AG04450 (cell line): ENCODE data around the gene UTF1. TPM values are rescaled to one million over a fixed set of nuclear protein-coding genes. Genes with fewer than 3 reads are reported as not detected.
"Not testable (repeated sequence)": the region's sequence is repeated elsewhere in the genome, so short reads cannot be mapped to it uniquely, and the experiment has no call there.

Experiments used
- CTCF ChIA-PET: fragments of 300-600, 350-600 bp; formaldehyde crosslinking; extraction: SDS; loops from one replicate; lab custom pipeline; 2022; ENCODE audit warnings: antibody characterized with exemption, inconsistent platforms; lab: Charles Lee
- POLR2A ChIA-PET: fragments of 350-600 bp; formaldehyde crosslinking; extraction: SDS; loops from one replicate; lab custom pipeline; 2021; ENCODE audit warnings: antibody characterized with exemption, inconsistent platforms; lab: Yijun Ruan, JAX
- DNase-seq: peaks from one replicate; pipeline ENCODE4 v3.0.0-alpha.2; 2011; ENCODE audit warnings: low read depth, low spot score
- H3K27ac ChIP-seq: one replicate; pipeline ENCODE4 v1.5.1; 2012; ENCODE audit warnings: low read depth, low read length, control low read depth
- H3K27me3 ChIP-seq: one replicate; pipeline ENCODE4 v1.6.0; 2012; ENCODE audit warnings: low read length; ENCODE audit not compliant: control insufficient read depth, insufficient read depth
- H3K4me3 ChIP-seq: 2 replicates; pipeline ENCODE4 v1.5.1; 2011; ENCODE audit warnings: mild to moderate bottlenecking, low read depth, low read length, control low read depth
- H3K9me3 ChIP-seq: 2 replicates; pipeline ENCODE4 v1.5.1; 2012; ENCODE audit warnings: low read length; ENCODE audit not compliant: control insufficient read depth, insufficient read depth
- CTCF ChIP-seq: IDR thresholded peaks from 2 replicates; pipeline ENCODE4 v1.5.1; 2011; ENCODE audit warnings: low read depth, low read length, control low read depth, inconsistent platforms
- polyA plus RNA-seq: library from polyadenylated mRNA; depleted of rRNA; stranded (reverse); fragments of >200 nt; gene quantifications from 2 replicates; pipeline ENCODE4 v1.2.3, GENCODE V29; 2011

Gene UTF1
- polyA plus RNA-seq, 1 experiment = not detected

DNA sequence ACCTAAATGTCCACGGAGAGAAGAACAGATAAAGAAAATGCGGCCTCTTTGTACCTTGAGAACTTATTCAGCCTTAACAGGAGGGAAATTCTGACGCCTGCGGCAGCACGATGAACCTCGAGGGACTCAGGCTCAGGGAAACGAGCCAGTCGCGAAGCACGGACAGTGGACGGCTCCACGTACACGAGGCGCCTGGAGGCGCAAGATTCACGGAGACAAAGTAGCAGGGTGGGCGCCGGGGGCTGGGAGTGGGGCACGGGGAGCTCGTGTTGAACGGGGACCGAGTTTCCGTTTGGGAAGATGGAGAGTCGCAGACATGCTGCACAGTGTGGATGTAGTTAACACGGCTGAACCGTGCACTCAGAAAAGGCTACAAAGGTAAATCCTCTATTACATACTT lies 13.2 kb upstream of the UTF1 start:
- H3K4me3 ChIP-seq = no peak overlapping the region
- H3K27me3 ChIP-seq = no peaks in the 10 kb centered on the region
- ChIA-PET CTCF (no interaction called here), POLR2A (no interaction called here)
- H3K9me3 ChIP-seq = peaks cover 74% of the 10 kb centered on the region
- TF ChIP-seq CTCF = no peak
- H3K27ac ChIP-seq = no peak overlapping the region
- DNase-seq = no peak

DNA sequence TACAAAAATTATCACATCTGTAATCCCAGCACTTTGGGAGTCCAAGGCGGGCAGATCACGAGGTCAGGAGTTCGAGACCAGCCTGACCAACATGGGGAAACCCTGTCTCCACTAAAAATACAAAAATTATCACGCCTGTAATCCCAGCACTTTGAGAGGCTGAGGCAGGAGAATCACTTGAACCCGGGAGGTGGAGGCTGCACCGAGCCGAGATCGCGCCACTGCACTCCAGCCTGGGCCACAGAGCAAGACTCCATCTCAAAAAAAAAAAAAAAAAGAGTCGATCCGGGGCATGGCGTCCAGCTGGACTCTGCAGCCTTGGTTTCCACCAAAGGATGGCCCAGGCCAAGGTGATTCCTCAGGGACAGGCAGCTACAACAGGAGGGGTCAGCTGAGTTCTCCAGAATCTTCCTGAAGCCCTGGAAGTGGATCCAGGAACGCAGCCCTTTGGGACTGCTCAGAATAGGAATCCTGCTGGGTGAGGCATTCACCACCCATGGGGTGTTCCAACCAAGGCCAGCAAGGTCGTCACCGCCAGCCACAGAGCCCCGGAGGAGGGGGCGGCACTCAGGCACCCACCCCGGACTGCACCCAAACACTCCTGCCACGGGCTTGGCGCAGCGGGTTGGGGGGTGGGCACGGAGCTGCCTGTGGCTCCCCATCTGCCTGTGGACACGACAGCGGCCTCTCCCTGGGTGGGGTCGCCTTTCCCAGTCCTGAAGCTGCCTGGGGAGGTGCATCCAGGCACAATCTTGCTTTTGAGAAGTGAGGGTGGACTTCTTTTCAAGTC lies 12.0 kb upstream of the UTF1 start:
- TF ChIP-seq CTCF = no peak
- ChIA-PET POLR2A (no interaction called here), CTCF (no interaction called here)
- Histone ChIP-seq H3K27ac (no peak overlapping the region), H3K9me3 (peaks cover 62% of the 10 kb centered on the region), H3K27me3 (no peaks in the 10 kb centered on the region), H3K4me3 (no peak overlapping the region)
- no peak for DNase-seq

GRCh38 chr10:133218891-133219290 lies 11.1 kb upstream of the UTF1 start:
- CTCF ChIA-PET = no interaction called here
- no peak overlapping the region for H3K4me3 ChIP-seq

DNA sequence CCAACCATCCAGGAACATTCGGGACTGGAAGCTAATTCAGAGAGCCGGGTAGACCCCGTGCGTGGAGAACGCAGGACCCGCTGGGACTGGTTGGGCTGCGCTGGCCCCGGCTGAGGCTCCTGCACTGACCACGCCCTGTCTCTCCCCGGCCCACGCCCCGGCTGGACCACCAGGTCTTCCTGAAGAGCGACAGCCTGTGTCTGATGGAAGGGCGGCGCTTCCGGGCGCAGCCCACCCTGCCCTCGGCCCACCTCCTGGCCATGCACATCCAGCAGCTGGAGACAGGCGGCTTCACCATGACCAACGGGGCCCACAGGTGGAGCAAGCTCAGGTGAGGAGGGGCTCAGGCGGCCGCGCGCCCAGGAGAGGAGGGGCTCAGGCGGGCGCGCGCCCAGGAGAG lies 10.2 kb upstream of the UTF1 start:
- POLR2A ChIA-PET = no interaction called here
- no peak for TF ChIP-seq CTCF
- peaks cover 2% of the 10 kb centered on the region for H3K27me3 ChIP-seq
- CTCF ChIA-PET = no interaction called here
- no peak overlapping the region for H3K4me3 ChIP-seq
- no peak overlapping the region for H3K27ac ChIP-seq
- peaks cover 44% of the 10 kb centered on the region for H3K9me3 ChIP-seq
- no peak for DNase-seq

More at GRCh38 chr10:133218891-133219290, 11.1 kb upstream of the UTF1 start:
- no peak for TF ChIP-seq CTCF
- Histone ChIP-seq H3K27ac (no peak overlapping the region), H3K27me3 (no peaks in the 10 kb centered on the region), H3K9me3 (peaks cover 53% of the 10 kb centered on the region)
- no peak for DNase-seq
- POLR2A ChIA-PET = no interaction called here

DNA sequence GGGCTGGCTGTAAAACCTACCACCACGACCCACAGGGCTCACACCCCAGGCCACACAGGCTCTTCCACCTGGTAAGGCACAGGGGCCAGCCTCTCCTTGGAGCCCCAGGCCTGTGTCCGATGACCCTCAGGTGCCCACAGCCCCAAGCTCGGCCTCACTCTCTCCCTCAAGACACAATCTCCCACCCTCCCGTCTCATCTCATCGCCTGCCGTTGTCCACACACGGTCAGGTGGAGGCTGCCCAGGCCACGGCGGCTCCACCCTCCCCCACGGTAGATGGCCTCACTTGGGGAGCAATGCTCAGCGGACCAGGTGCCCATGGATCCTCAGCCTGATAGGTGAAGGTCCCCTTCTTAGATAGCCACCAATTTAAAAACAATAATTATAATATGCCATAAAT lies 8.7 kb upstream of the UTF1 start:
- no peak overlapping the region for H3K4me3 ChIP-seq
- no peak for DNase-seq
- no peak overlapping the region for H3K27ac ChIP-seq
- POLR2A ChIA-PET = no interaction called here
- CTCF ChIA-PET = no interaction called here
- H3K9me3 ChIP-seq = peaks cover 36% of the 10 kb centered on the region; the same call in 1 of the 2 replicates
- no peak for TF ChIP-seq CTCF
- peaks cover 2% of the 10 kb centered on the region for H3K27me3 ChIP-seq

DNA sequence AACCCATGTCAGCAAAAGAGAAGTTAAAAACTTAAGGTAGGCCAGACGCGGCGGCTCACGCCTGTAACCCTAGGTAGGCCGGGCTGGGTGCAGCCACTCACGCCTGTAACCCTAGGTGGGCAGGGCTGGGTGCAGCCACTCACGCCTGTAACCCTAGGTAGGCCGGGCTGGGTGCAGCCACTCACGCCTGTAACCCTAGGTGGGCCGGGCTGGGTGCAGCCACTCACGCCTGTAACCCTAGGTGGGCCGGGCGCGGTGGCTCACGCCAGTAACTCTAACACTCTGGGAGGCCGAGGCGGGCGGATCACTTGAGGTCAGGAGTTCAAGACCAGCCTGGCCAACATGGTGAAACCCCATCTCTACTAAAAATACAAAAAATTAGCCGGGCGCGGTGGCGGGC lies 8.3 kb upstream of the UTF1 start:
- H3K27ac ChIP-seq, H3K27me3 ChIP-seq, POLR2A ChIA-PET, CTCF ChIA-PET, H3K4me3 ChIP-seq, DNase-seq: not testable (repeated sequence)
- H3K9me3 ChIP-seq = peaks cover 33% of the 10 kb centered on the region; the same call in 1 of the 2 replicates
